Natural killer cell (primary cell): Measurements from ENCODE around the gene SHISA6. TPM values are rescaled to one million over a fixed set of nuclear protein-coding genes. Genes with fewer than 3 reads are reported as not detected.

Experiments used
- ATAC-seq, 3 donors: fragments of 150-1000 bp in 2 of 3; fragments of 200-7000 bp in 1 of 3; cut with Tn5 transposase; 1 replicate in 1 of 3; 2 replicates in 2 of 3; pipeline ENCODE4 v1.10.0; 2021; ENCODE audit warnings: mild to moderate bottlenecking in 2 of 3, moderate library complexity in 2 of 3
- DNase-seq, 2 donors: peaks; one replicate each; pipeline versions ENCODE4 v3.0.0 to v3.0.0-alpha.2; 2013 to 2021; ENCODE audit warnings: mixed read lengths in 1 of 2
- H3K27ac ChIP-seq: one replicate; pipeline ENCODE4 v1.5.1; 2013; ENCODE audit warnings: mild to moderate bottlenecking, low read length
- H3K27me3 ChIP-seq: one replicate; pipeline ENCODE4 v1.6.1; 2013; ENCODE audit warnings: low read length; ENCODE audit not compliant: control insufficient read depth, insufficient read depth
- H3K36me3 ChIP-seq: one replicate; pipeline ENCODE4 v1.6.1; 2013; ENCODE audit warnings: low read length; ENCODE audit not compliant: control insufficient read depth, insufficient read depth
- H3K4me1 ChIP-seq: one replicate; pipeline ENCODE4 v1.6.1; 2013; ENCODE audit warnings: low read length; ENCODE audit not compliant: control insufficient read depth, insufficient read depth
- H3K4me3 ChIP-seq: one replicate; pipeline ENCODE4 v1.5.1; 2013; ENCODE audit warnings: low read length
- H3K9me3 ChIP-seq: one replicate; pipeline ENCODE4 v1.6.1; 2013; ENCODE audit warnings: low read length; ENCODE audit not compliant: control insufficient read depth, insufficient read depth
- H3K27ac Mint-ChIP-seq, 2 donors: one replicate each; pipeline ENCODE4 v1.8.0; 2022; ENCODE audit warnings: mild to moderate bottlenecking in 2 of 2, mixed read lengths in 2 of 2, moderate library complexity in 1 of 2
- H3K27me3 Mint-ChIP-seq, 2 donors: one replicate each; pipeline ENCODE4 v1.8.0; 2022; ENCODE audit warnings: low read depth in 2 of 2, mixed read lengths in 2 of 2
- H3K36me3 Mint-ChIP-seq: one replicate; pipeline ENCODE4 v1.8.0; 2022; ENCODE audit warnings: mixed read lengths
- H3K4me1 Mint-ChIP-seq, 2 donors: one replicate each; pipeline ENCODE4 v1.8.0; 2022; ENCODE audit warnings: mixed read lengths in 2 of 2
- H3K4me3 Mint-ChIP-seq: one replicate; pipeline ENCODE4 v1.8.0; 2022; ENCODE audit warnings: mild to moderate bottlenecking, moderate library complexity, mixed read lengths
- H3K9me3 Mint-ChIP-seq, 2 donors: one replicate each; pipeline ENCODE4 v1.8.0; 2022; ENCODE audit warnings: mixed read lengths in 2 of 2
- CTCF ChIP-seq: fragments of 200-600 bp; IDR thresholded peaks from one replicate; pipeline ENCODE4 v1.8.0; 2022; ENCODE audit warnings: antibody characterized with exemption
- WGBS: methylation state at CpG from one replicate; pipeline ENCODE4 v1.1.7; 2013; ENCODE audit warnings: missing lambda C conversion rate; ENCODE audit not compliant: insufficient coverage; 5-methylcytosine and 5-hydroxymethylcytosine counted together
- intact Hi-C: fragments of 100-400 bp; cut with micrococcal nuclease; formaldehyde crosslinking; loops from one replicate; pipeline ENCODE4 v1.14.2; 2022
- total RNA-seq, 4 donors: library from RNA; stranded (reverse); fragments of 120-200 nt in 1 of 4; gene quantifications; one replicate each; pipeline versions ENCODE4 v1.2.3 to v1.2.4, GENCODE V29; 2013 to 2022

SHISA6 gene
- total RNA-seq, 3 donors from 2014 or later (not counting 1 experiment from before 2014, with no cell fraction given), result not detected

GRCh38 chr17:11274106-11274505 is 33.1 kb downstream of the SHISA6 start:
- Histone ChIP-seq H3K9me3 (peaks cover 20% of the 10 kb centered on the region), H3K4me3 (no peak overlapping the region), H3K27me3 (no peaks in the 10 kb centered on the region), H3K36me3 (no peaks in the 10 kb centered on the region), H3K4me1 (no peaks in the 10 kb centered on the region), H3K27ac (no peak overlapping the region)
- intact Hi-C loops, result loop anchor here (10.0 kb wide), 1 partner anchor 59 kb away; no protein-coding TSS in a partner anchor
- Mint-ChIP-seq H3K4me1 (no peaks in the 10 kb centered on the region), H3K9me3 (peaks cover 2 to 9% of the 10 kb centered on the region in 2 donors), H3K4me3 (no peak overlapping the region), H3K36me3 (no peaks in the 10 kb centered on the region), H3K27ac (no peak overlapping the region), H3K27me3 (peaks cover 0 to 4% of the 10 kb centered on the region in 2 donors)
- DNase-seq (no peak), ATAC-seq (no peak)
- 88% methylated on average over 14 of the region's 14 CpGs for WGBS
- no peak for TF ChIP-seq CTCF

- Mint-ChIP-seq H3K36me3 (no peaks in the 10 kb centered on the region), H3K4me1 (no peaks in the 10 kb centered on the region), H3K27ac (no peak overlapping the region), H3K27me3 (peaks cover 0 to 4% of the 10 kb centered on the region in 2 donors), H3K4me3 (no peak overlapping the region), H3K9me3 (peaks cover 4 to 11% of the 10 kb centered on the region in 2 donors)
- H3K9me3 ChIP-seq, result peaks cover 15% of the 10 kb centered on the region
- no peak overlapping the region for H3K4me3 ChIP-seq
- no peaks in the 10 kb centered on the region for H3K4me1 ChIP-seq
- intact Hi-C loops, result loop anchor here (10.0 kb wide), 1 partner anchor 62 kb away; no protein-coding TSS in a partner anchor
- no peak overlapping the region for H3K27ac ChIP-seq
- WGBS, result 88% methylated on average over 4 of the region's 4 CpGs
- DNase-seq, result no peak
- ATAC-seq, result no peak
- no peak for TF ChIP-seq CTCF
- no peaks in the 10 kb centered on the region for H3K27me3 ChIP-seq
- H3K36me3 ChIP-seq, result no peaks in the 10 kb centered on the region
These were observed 35.5 kb downstream of the SHISA6 start for GRCh38 chr17:11276486-11276885.

- TF ChIP-seq CTCF, result no peak
- Mint-ChIP-seq H3K4me1 (no peaks in the 10 kb centered on the region), H3K9me3 (peaks cover 2 to 4% of the 10 kb centered on the region in 2 donors), H3K27me3 (no peaks in the 10 kb centered on the region), H3K36me3 (no peaks in the 10 kb centered on the region), H3K27ac (no peak overlapping the region), H3K4me3 (no peak overlapping the region)
- Histone ChIP-seq H3K27me3 (no peaks in the 10 kb centered on the region), H3K36me3 (no peaks in the 10 kb centered on the region), H3K27ac (no peak overlapping the region), H3K4me1 (no peaks in the 10 kb centered on the region), H3K4me3 (no peak overlapping the region), H3K9me3 (peaks cover 5% of the 10 kb centered on the region)
- DNase-seq (no peak), ATAC-seq (no peak)
- WGBS, result 48% methylated on average over 15 of the region's 15 CpGs
- intact Hi-C loops, result loop anchor here (10.0 kb wide), 1 partner anchor 64 kb away; no protein-coding TSS in a partner anchor
These were observed 37.4 kb downstream of the SHISA6 start for GRCh38 chr17:11278186-11278991.
